H9 (cell line): ENCODE data around the gene FBRSL1. TPM values are rescaled to one million over a fixed set of nuclear protein-coding genes. Genes with fewer than 3 reads are reported as not detected.
A peak's percentile ranks its signal among the peaks of the same experiment; 100 is the strongest.

Experiments used
- DNase-seq: peaks from one replicate; pipeline ENCODE4 v3.0.0-alpha.2; 2017
- H2AFZ ChIP-seq: one replicate; pipeline ENCODE4 v1.6.1; 2013; ENCODE audit warnings: mild to moderate bottlenecking, low read length, control low read depth, moderate library complexity
- H2AK5ac ChIP-seq: 2 replicates; pipeline ENCODE4 v1.6.1; 2013; ENCODE audit warnings: low read length, control low read depth, mixed read lengths; ENCODE audit not compliant: insufficient read length
- H2BK120ac ChIP-seq: one replicate; pipeline ENCODE4 v1.6.1; 2013; ENCODE audit warnings: low read depth, mild to moderate bottlenecking, low read length, control low read depth, inconsistent platforms; ENCODE audit not compliant: poor library complexity, severe bottlenecking
- H2BK12ac ChIP-seq: 2 replicates; pipeline ENCODE4 v1.6.1; 2013; ENCODE audit warnings: low read length, control low read depth, mixed read lengths, low read depth; ENCODE audit not compliant: insufficient read length
- H2BK15ac ChIP-seq: 2 replicates; pipeline ENCODE4 v1.6.1; 2013; ENCODE audit warnings: low read depth, low read length, control low read depth
- H2BK20ac ChIP-seq: one replicate; pipeline ENCODE4 v1.6.1; 2013; ENCODE audit warnings: low read depth, mild to moderate bottlenecking, low read length, control low read depth, inconsistent platforms; ENCODE audit not compliant: poor library complexity, severe bottlenecking
- H2BK5ac ChIP-seq: 2 replicates; pipeline ENCODE4 v1.6.1; 2013; ENCODE audit warnings: low read length, control low read depth, mixed read lengths; ENCODE audit not compliant: insufficient read length
- H3K14ac ChIP-seq: 2 replicates; pipeline ENCODE4 v1.6.1; 2013; ENCODE audit warnings: low read length, control low read depth; ENCODE audit not compliant: insufficient read depth
- H3K18ac ChIP-seq: 2 replicates; pipeline ENCODE4 v1.6.1; 2013; ENCODE audit warnings: low read depth, mild to moderate bottlenecking, mixed read lengths, low read length, control low read depth; ENCODE audit not compliant: insufficient read length
- H3K23ac ChIP-seq: 2 replicates; pipeline ENCODE4 v1.6.1; 2013; ENCODE audit warnings: low read length, control low read depth, mixed read lengths, low read depth; ENCODE audit not compliant: insufficient read length
- H3K23me2 ChIP-seq: 2 replicates; pipeline ENCODE4 v1.6.1; 2013; ENCODE audit warnings: low read depth, mild to moderate bottlenecking, mixed read lengths, low read length, control low read depth; ENCODE audit not compliant: insufficient read length, poor library complexity, severe bottlenecking
- H3K27ac ChIP-seq: 2 replicates; pipeline ENCODE4 v1.5.1; 2013; ENCODE audit warnings: low read length, control low read depth, mixed read lengths, low read depth; ENCODE audit not compliant: insufficient read length
- H3K27me3 ChIP-seq: 2 replicates; pipeline ENCODE4 v1.6.1; 2013; ENCODE audit warnings: low read length, control low read depth, inconsistent platforms; ENCODE audit not compliant: insufficient read depth
- H3K4ac ChIP-seq: 2 replicates; pipeline ENCODE4 v1.6.1; 2013; ENCODE audit warnings: low read depth, mild to moderate bottlenecking, control low read depth, inconsistent platforms, low read length, moderate library complexity
- H3K4me1 ChIP-seq: 2 replicates; pipeline ENCODE4 v1.6.1; 2013; ENCODE audit warnings: low read length, control low read depth, inconsistent platforms; ENCODE audit not compliant: insufficient read depth
- H3K4me2 ChIP-seq: 2 replicates; pipeline ENCODE4 v1.6.1; 2013; ENCODE audit warnings: low read length, control low read depth, mixed read lengths; ENCODE audit not compliant: insufficient read length, insufficient read depth
- H3K56ac ChIP-seq: 2 replicates; pipeline ENCODE4 v1.6.1; 2013; ENCODE audit warnings: low read depth, mild to moderate bottlenecking, mixed read lengths, low read length, control low read depth; ENCODE audit not compliant: insufficient read length
- H3K79me1 ChIP-seq: 2 replicates; pipeline ENCODE4 v1.6.1; 2013; ENCODE audit warnings: low read depth, mild to moderate bottlenecking, moderate library complexity, low read length, control low read depth, inconsistent platforms; ENCODE audit not compliant: insufficient read depth, poor library complexity, severe bottlenecking
- H3K79me2 ChIP-seq: 2 replicates; pipeline ENCODE4 v1.6.1; 2013; ENCODE audit warnings: low read length, control low read depth, inconsistent platforms; ENCODE audit not compliant: insufficient read depth
- H3K9ac ChIP-seq: 2 replicates; pipeline ENCODE4 v1.6.1; 2013; ENCODE audit warnings: low read length, control low read depth, mixed read lengths; ENCODE audit not compliant: insufficient read length; ENCODE audit errors: extremely low read depth
- H3K9me3 ChIP-seq: one replicate; pipeline ENCODE4 v1.6.1; 2013; ENCODE audit warnings: low read depth, low read length, inconsistent platforms; ENCODE audit not compliant: control insufficient read depth
- H3T11ph ChIP-seq: one replicate; pipeline ENCODE4 v1.6.1; 2013; ENCODE audit warnings: mild to moderate bottlenecking, low read length, control low read depth, inconsistent platforms
- H4K20me1 ChIP-seq: one replicate; pipeline ENCODE4 v1.6.1; 2013; ENCODE audit not compliant: control insufficient read depth, insufficient read length, insufficient read depth
- H4K5ac ChIP-seq: 2 replicates; pipeline ENCODE4 v1.6.1; 2013; ENCODE audit warnings: low read depth, mild to moderate bottlenecking, mixed read lengths, low read length, control low read depth; ENCODE audit not compliant: insufficient read length
- H4K8ac ChIP-seq: replicated peaks from 2 replicates; pipeline ENCODE4 v1.6.1; 2013; ENCODE audit warnings: low read length, control low read depth, mixed read lengths, low read depth; ENCODE audit not compliant: insufficient read length
- H4K91ac ChIP-seq: 2 replicates; pipeline ENCODE4 v1.6.1; 2013; ENCODE audit warnings: low read depth, mild to moderate bottlenecking, moderate library complexity, mixed read lengths, low read length, control low read depth; ENCODE audit not compliant: insufficient read length
- H3K27ac Mint-ChIP-seq, 3 experiments: 2 replicates in 2 of 3; 3 replicates in 1 of 3; pipeline ENCODE4 v1.8.0; 2020 to 2021; ENCODE audit warnings: mixed read lengths in 3 of 3, mild to moderate bottlenecking in 1 of 3, moderate library complexity in 1 of 3
- H3K27me3 Mint-ChIP-seq: 2 replicates; pipeline ENCODE4 v1.8.0; 2021; ENCODE audit warnings: low read depth, mild to moderate bottlenecking, moderate library complexity, mixed read lengths
- H3K36me3 Mint-ChIP-seq, 3 experiments: 2 replicates in 2 of 3; 3 replicates in 1 of 3; pipeline ENCODE4 v1.8.0; 2020 to 2021; ENCODE audit warnings: low read depth in 3 of 3, mixed read lengths in 3 of 3; ENCODE audit not compliant: insufficient read depth in 1 of 3
- H3K4me1 Mint-ChIP-seq, 2 experiments: 2 replicates each; pipeline ENCODE4 v1.8.0; 2020; ENCODE audit warnings: mixed read lengths in 2 of 2
- H3K4me3 Mint-ChIP-seq, 2 experiments: 2 replicates in 1 of 2; 3 replicates in 1 of 2; pipeline ENCODE4 v1.8.0; 2020 to 2021; ENCODE audit warnings: mild to moderate bottlenecking in 2 of 2, mixed read lengths in 2 of 2, moderate library complexity in 1 of 2
- H3K9me3 Mint-ChIP-seq, 2 experiments: 2 replicates in 1 of 2; 3 replicates in 1 of 2; pipeline ENCODE4 v1.8.0; 2020; ENCODE audit warnings: mild to moderate bottlenecking in 2 of 2, mixed read lengths in 2 of 2, moderate library complexity in 1 of 2
- CTCF ChIP-seq: fragments of 200-600 bp; sonication (generic); conservative IDR thresholded peaks from 3 replicates; pipeline ENCODE4 v1.8.0; 2021; ENCODE audit warnings: antibody characterized with exemption, mild to moderate bottlenecking
- WGBS: extraction: QIAGEN DNeasy Blood & Tissue Kit; methylation state at CpG from one replicate; pipeline ENCODE4 v1.1.7; 2013; ENCODE audit warnings: missing lambda C conversion rate, low lambda C conversion rate, mixed read lengths; ENCODE audit not compliant: insufficient read length; ENCODE audit errors: extremely low coverage; 5-methylcytosine and 5-hydroxymethylcytosine counted together
- total RNA-seq: library from RNA; stranded (reverse); gene quantifications from 2 replicates; pipeline ENCODE4 v1.2.1, GENCODE V29; 2021

Gene FBRSL1
- total RNA-seq, 1 experiment from 2014 or later = 90.8 TPM

- H2AK5ac ChIP-seq = no peak overlapping the region
- no peak for TF ChIP-seq CTCF
- H3K27me3 ChIP-seq = peaks cover 2% of the 10 kb centered on the region; the same call in 1 of the 2 replicates
- H3T11ph ChIP-seq = no peak overlapping the region
- H2BK120ac ChIP-seq = no peak overlapping the region
- peaks cover 67% of the 10 kb centered on the region for H3K27me3 Mint-ChIP-seq
- H4K20me1 ChIP-seq = peaks cover 3% of the 10 kb centered on the region
- H3K18ac ChIP-seq = no peak overlapping the region
- no peak overlapping the region for H4K5ac ChIP-seq
- H2AFZ ChIP-seq = no peak overlapping the region
- peak overlapping the region in 1 of 3 experiments; percentile 52; a peak in 1 of 7 replicates for H3K27ac Mint-ChIP-seq
- no peaks in the 10 kb centered on the region for H3K79me1 ChIP-seq
- H3K27ac ChIP-seq = no peak overlapping the region
- no peak overlapping the region for H2BK12ac ChIP-seq
- no peak overlapping the region for H3K4me2 ChIP-seq
- H3K56ac ChIP-seq = no peak overlapping the region
- no peaks in the 10 kb centered on the region for H3K79me2 ChIP-seq
- H3K23me2 ChIP-seq = no peaks in the 10 kb centered on the region
- no peaks in the 10 kb centered on the region for H3K9me3 ChIP-seq
- no peak overlapping the region for H3K23ac ChIP-seq
- no peak overlapping the region for H4K91ac ChIP-seq
- H3K4me1 ChIP-seq = no peaks in the 10 kb centered on the region; the same call in 1 of the 2 replicates
- H2BK5ac ChIP-seq = no peak overlapping the region
- WGBS = no CpG with 5 or more reads among the region's 15 CpGs
- no peak overlapping the region for H3K14ac ChIP-seq
- no peak overlapping the region for H3K4ac ChIP-seq
- peaks cover 10 to 13% of the 10 kb centered on the region in 2 experiments for H3K4me1 Mint-ChIP-seq
- H3K36me3 Mint-ChIP-seq = peaks cover 0 to 6% (median 4%) of the 10 kb centered on the region in 3 experiments; a peak in 5 of 7 replicates
- H2BK20ac ChIP-seq = no peak overlapping the region
- H3K9ac ChIP-seq = no peak overlapping the region
- peaks cover 10 to 11% of the 10 kb centered on the region in 2 experiments for H3K9me3 Mint-ChIP-seq
- H2BK15ac ChIP-seq = no peak overlapping the region
- peak overlapping the region in 1 of 2 experiments; percentile 46; a peak in 2 of 5 replicates for H3K4me3 Mint-ChIP-seq
- no peak overlapping the region for H4K8ac ChIP-seq
- DNase-seq = no peak
Observed at GRCh38 chr12:132472386-132472785, 17.6 kb upstream of the FBRSL1 start.
